Measurements from ENCODE around the gene CPEB3. TPM values are rescaled to one million over a fixed set of nuclear protein-coding genes. Genes with fewer than 3 reads are reported as not detected.

The CPEB3 gene
- total and polyA plus RNA-seq, 5 donors from 2014 or later: 0.47 to 4.4 (median 0.98) TPM

DNA sequence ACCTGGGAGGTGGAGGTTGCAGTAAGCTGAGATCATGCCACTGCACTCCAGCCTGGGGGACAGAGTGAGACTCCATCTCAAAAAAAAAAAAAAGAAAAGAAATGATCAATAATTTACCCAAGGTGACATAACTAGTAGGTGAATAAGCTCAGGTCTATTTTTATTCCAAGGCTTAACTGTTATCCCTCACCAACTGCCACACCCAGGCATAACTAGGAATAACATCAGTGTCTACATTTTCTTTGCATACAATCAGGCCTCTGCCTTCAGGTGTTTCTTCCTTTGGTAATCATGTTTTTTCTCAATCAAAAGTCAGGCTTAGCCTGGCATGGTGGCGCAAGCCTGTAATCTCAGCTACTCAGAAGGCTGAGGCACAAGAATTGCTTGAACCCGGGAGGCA, 26.6 kb downstream of the CPEB3 start:
- no peaks in the 10 kb centered on the region for H3K27me3 ChIP-seq (ENCODE audit: control insufficient read depth, insufficient read depth, low read length)
- Mint-ChIP-seq H3K36me3 (peaks cover 4% of the 10 kb centered on the region), H3K4me1 (peaks cover 0 to 10% (median 9%) of the 10 kb centered on the region in 4 donors), H3K9me3 (no peaks in the 10 kb centered on the region), H3K4me3 (no peak overlapping the region), H3K27me3 (no peaks in the 10 kb centered on the region), H3K27ac (peak overlapping the region in 1 of 3 donors; percentile 9)
- DNase-seq: no peak
- H3K36me3 ChIP-seq (ENCODE audit: control insufficient read depth, insufficient read depth, low read length): no peaks in the 10 kb centered on the region
- H3K4me3 ChIP-seq (ENCODE audit: low read depth, low read length): no peak overlapping the region
- no peaks in the 10 kb centered on the region for H3K9me3 ChIP-seq (ENCODE audit: control insufficient read depth in 2 of 2, low read length in 2 of 2)
- H3K4me1 ChIP-seq (ENCODE audit: control insufficient read depth, insufficient read depth, low read length, poor library complexity, severe bottlenecking): no peaks in the 10 kb centered on the region
- ATAC-seq (ENCODE audit: low read depth in 2 of 2): no peak
- H3K27ac ChIP-seq (ENCODE audit: insufficient read depth, low read length, poor library complexity, severe bottlenecking): no peak overlapping the region

- H3K9me3 Mint-ChIP-seq: no peaks in the 10 kb centered on the region
- ATAC-seq (ENCODE audit: low read depth in 2 of 2): no peak
- peaks cover 4% of the 10 kb centered on the region for H3K36me3 Mint-ChIP-seq
- Histone ChIP-seq H3K36me3 (ENCODE audit: control insufficient read depth, insufficient read depth, low read length) (no peaks in the 10 kb centered on the region), H3K27me3 (ENCODE audit: control insufficient read depth, insufficient read depth, low read length) (no peaks in the 10 kb centered on the region), H3K4me3 (ENCODE audit: low read depth, low read length) (no peak overlapping the region), H3K4me1 (ENCODE audit: control insufficient read depth, insufficient read depth, low read length, poor library complexity, severe bottlenecking) (no peaks in the 10 kb centered on the region), H3K27ac (ENCODE audit: insufficient read depth, low read length, poor library complexity, severe bottlenecking) (no peak overlapping the region), H3K9me3 (ENCODE audit: control insufficient read depth in 2 of 2, low read length in 2 of 2) (no peaks in the 10 kb centered on the region)
- DNase-seq: no peak
- no peak overlapping the region for H3K27ac Mint-ChIP-seq
- no peak overlapping the region for H3K4me3 Mint-ChIP-seq
- H3K27me3 Mint-ChIP-seq: no peaks in the 10 kb centered on the region
- H3K4me1 Mint-ChIP-seq: peaks cover 0 to 10% (median 9%) of the 10 kb centered on the region in 4 donors
These were observed 27.5 kb downstream of the CPEB3 start for GRCh38 chr10:92263396-92263795.

- H3K27me3 ChIP-seq (ENCODE audit: control insufficient read depth, insufficient read depth, low read length): no peaks in the 10 kb centered on the region
- no peak overlapping the region for H3K27ac ChIP-seq (ENCODE audit: insufficient read depth, low read length, poor library complexity, severe bottlenecking)
- H3K4me3 ChIP-seq (ENCODE audit: low read depth, low read length): no peak overlapping the region
- Mint-ChIP-seq H3K9me3 (no peaks in the 10 kb centered on the region), H3K4me1 (peaks cover 0 to 2% (median under 1%) of the 10 kb centered on the region in 4 donors), H3K27me3 (no peaks in the 10 kb centered on the region), H3K36me3 (no peaks in the 10 kb centered on the region), H3K4me3 (no peak overlapping the region), H3K27ac (no peak overlapping the region)
- H3K4me1 ChIP-seq (ENCODE audit: control insufficient read depth, insufficient read depth, low read length, poor library complexity, severe bottlenecking): no peaks in the 10 kb centered on the region
- H3K9me3 ChIP-seq (ENCODE audit: control insufficient read depth in 2 of 2, low read length in 2 of 2): no peaks in the 10 kb centered on the region
- H3K36me3 ChIP-seq (ENCODE audit: control insufficient read depth, insufficient read depth, low read length): no peaks in the 10 kb centered on the region
- DNase-seq: no peak
- no peak for ATAC-seq (ENCODE audit: low read depth in 2 of 2)
These were observed 42.3 kb downstream of the CPEB3 start for GRCh38 chr10:92248566-92248965.

- Mint-ChIP-seq H3K27ac (no peak overlapping the region), H3K4me1 (peaks cover 4 to 21% (median 11%) of the 10 kb centered on the region in 4 donors), H3K27me3 (peaks cover 7% of the 10 kb centered on the region), H3K4me3 (no peak overlapping the region), H3K36me3 (no peaks in the 10 kb centered on the region), H3K9me3 (no peaks in the 10 kb centered on the region)
- Histone ChIP-seq H3K9me3 (ENCODE audit: control insufficient read depth in 2 of 2, low read length in 2 of 2) (no peaks in the 10 kb centered on the region), H3K4me3 (ENCODE audit: low read depth, low read length) (no peak overlapping the region), H3K36me3 (ENCODE audit: control insufficient read depth, insufficient read depth, low read length) (no peaks in the 10 kb centered on the region), H3K4me1 (ENCODE audit: control insufficient read depth, insufficient read depth, low read length, poor library complexity, severe bottlenecking) (peaks cover 9% of the 10 kb centered on the region), H3K27me3 (ENCODE audit: control insufficient read depth, insufficient read depth, low read length) (no peaks in the 10 kb centered on the region), H3K27ac (ENCODE audit: insufficient read depth, low read length, poor library complexity, severe bottlenecking) (no peak overlapping the region)
- no peak for ATAC-seq (ENCODE audit: low read depth in 2 of 2)
- DNase-seq: no peak
These were observed 46.1 kb downstream of the CPEB3 start for GRCh38 chr10:92244796-92245195.

- H3K27ac Mint-ChIP-seq: peak overlapping the region in 2 of 3 donors; percentile 16 to 43
- ATAC-seq (ENCODE audit: low read depth in 2 of 2): peak; percentile 41 to 59
- peak overlapping the region; percentile 24 to 94 (median 78) for H3K4me3 Mint-ChIP-seq
These were observed 47.8 kb downstream of the CPEB3 start for GRCh38 chr10:92242910-92243671.

GRCh38 chr10:92242380-92242779, 48.5 kb downstream of the CPEB3 start:
- Histone ChIP-seq H3K4me3 (ENCODE audit: low read depth, low read length) (no peak overlapping the region), H3K36me3 (ENCODE audit: control insufficient read depth, insufficient read depth, low read length) (no peaks in the 10 kb centered on the region), H3K27ac (ENCODE audit: insufficient read depth, low read length, poor library complexity, severe bottlenecking) (no peak overlapping the region), H3K9me3 (ENCODE audit: control insufficient read depth in 2 of 2, low read length in 2 of 2) (no peaks in the 10 kb centered on the region), H3K27me3 (ENCODE audit: control insufficient read depth, insufficient read depth, low read length) (no peaks in the 10 kb centered on the region), H3K4me1 (ENCODE audit: control insufficient read depth, insufficient read depth, low read length, poor library complexity, severe bottlenecking) (peaks cover 20% of the 10 kb centered on the region)
- Mint-ChIP-seq H3K27ac (peak overlapping the region in 1 of 3 donors; percentile 12), H3K4me3 (peak overlapping the region; percentile 2 to 94 (median 61)), H3K4me1 (peaks cover 13 to 38% (median 25%) of the 10 kb centered on the region in 4 donors), H3K9me3 (no peaks in the 10 kb centered on the region), H3K36me3 (no peaks in the 10 kb centered on the region), H3K27me3 (peaks cover 12% of the 10 kb centered on the region)
- no peak for ATAC-seq (ENCODE audit: low read depth in 2 of 2)
- DNase-seq: no peak

More at GRCh38 chr10:92242910-92243671, 47.8 kb downstream of the CPEB3 start:
- H3K9me3 ChIP-seq (ENCODE audit: control insufficient read depth in 2 of 2, low read length in 2 of 2): no peaks in the 10 kb centered on the region
- no peaks in the 10 kb centered on the region for H3K36me3 ChIP-seq (ENCODE audit: control insufficient read depth, insufficient read depth, low read length)
- H3K4me3 ChIP-seq (ENCODE audit: low read depth, low read length): peak overlapping the region; percentile 46
- peaks cover 17% of the 10 kb centered on the region for H3K4me1 ChIP-seq (ENCODE audit: control insufficient read depth, insufficient read depth, low read length, poor library complexity, severe bottlenecking)
- Mint-ChIP-seq H3K9me3 (no peaks in the 10 kb centered on the region), H3K4me1 (peaks cover 10 to 35% (median 20%) of the 10 kb centered on the region in 4 donors), H3K36me3 (no peaks in the 10 kb centered on the region), H3K27me3 (peaks cover 12% of the 10 kb centered on the region)
- H3K27me3 ChIP-seq (ENCODE audit: control insufficient read depth, insufficient read depth, low read length): no peaks in the 10 kb centered on the region
- DNase-seq: peak in 2 of 3 donors; percentile 15 to 42
- no peak overlapping the region for H3K27ac ChIP-seq (ENCODE audit: insufficient read depth, low read length, poor library complexity, severe bottlenecking)

- no peaks in the 10 kb centered on the region for H3K9me3 ChIP-seq (ENCODE audit: control insufficient read depth in 2 of 2, low read length in 2 of 2)
- H3K4me1 ChIP-seq (ENCODE audit: control insufficient read depth, insufficient read depth, low read length, poor library complexity, severe bottlenecking): peaks cover 20% of the 10 kb centered on the region
- H3K36me3 Mint-ChIP-seq: no peaks in the 10 kb centered on the region
- peaks cover 18 to 38% (median 29%) of the 10 kb centered on the region in 4 donors for H3K4me1 Mint-ChIP-seq
- no peaks in the 10 kb centered on the region for H3K27me3 ChIP-seq (ENCODE audit: control insufficient read depth, insufficient read depth, low read length)
- ATAC-seq (ENCODE audit: low read depth in 2 of 2) (no peak), DNase-seq (no peak)
- no peak overlapping the region for H3K27ac Mint-ChIP-seq
- H3K4me3 ChIP-seq (ENCODE audit: low read depth, low read length): peak overlapping the region; percentile 100
- peak overlapping the region; percentile 90 to 96 (median 94) for H3K4me3 Mint-ChIP-seq
- peaks cover 12% of the 10 kb centered on the region for H3K27me3 Mint-ChIP-seq
- H3K9me3 Mint-ChIP-seq: no peaks in the 10 kb centered on the region
- H3K36me3 ChIP-seq (ENCODE audit: control insufficient read depth, insufficient read depth, low read length): no peaks in the 10 kb centered on the region
- H3K27ac ChIP-seq (ENCODE audit: insufficient read depth, low read length, poor library complexity, severe bottlenecking): no peak overlapping the region
These were observed 49.4 kb downstream of the CPEB3 start for GRCh38 chr10:92241501-92241900.

DNA sequence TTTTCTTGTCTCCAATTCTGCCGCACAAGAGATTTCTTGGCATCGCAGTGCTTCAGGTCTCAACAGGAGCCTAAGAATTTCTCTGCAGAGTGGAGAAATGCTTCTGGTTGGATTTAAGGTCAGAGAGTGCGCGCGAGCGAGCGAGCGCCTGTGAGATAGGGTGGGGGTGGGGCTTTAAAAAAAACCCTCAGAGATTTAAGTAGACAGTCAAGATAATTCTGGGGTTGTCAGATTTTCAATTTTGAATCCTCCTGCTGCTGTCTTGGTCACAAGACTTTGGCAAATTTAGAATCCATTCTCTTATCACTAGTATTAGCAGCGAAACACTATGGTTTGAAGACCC, 49.7 kb downstream of the CPEB3 start:
- DNase-seq (no peak), ATAC-seq (ENCODE audit: low read depth in 2 of 2) (no peak)
- Mint-ChIP-seq H3K9me3 (no peaks in the 10 kb centered on the region), H3K4me3 (peak overlapping the region; percentile 90 to 96 (median 94)), H3K27ac (peak overlapping the region in 2 of 3 donors; percentile 31 to 89), H3K27me3 (peaks cover 12% of the 10 kb centered on the region), H3K4me1 (peaks cover 18 to 38% (median 29%) of the 10 kb centered on the region in 4 donors), H3K36me3 (no peaks in the 10 kb centered on the region)
- H3K27me3 ChIP-seq (ENCODE audit: control insufficient read depth, insufficient read depth, low read length): no peaks in the 10 kb centered on the region
- H3K27ac ChIP-seq (ENCODE audit: insufficient read depth, low read length, poor library complexity, severe bottlenecking): no peak overlapping the region
- peak overlapping the region; percentile 100 for H3K4me3 ChIP-seq (ENCODE audit: low read depth, low read length)
- H3K36me3 ChIP-seq (ENCODE audit: control insufficient read depth, insufficient read depth, low read length): no peaks in the 10 kb centered on the region
- no peaks in the 10 kb centered on the region for H3K9me3 ChIP-seq (ENCODE audit: control insufficient read depth in 2 of 2, low read length in 2 of 2)
- H3K4me1 ChIP-seq (ENCODE audit: control insufficient read depth, insufficient read depth, low read length, poor library complexity, severe bottlenecking): peaks cover 20% of the 10 kb centered on the region
